HG02943 (cell line): ENCODE results near the gene ATG2B.
"Not testable (repeated sequence)": the region's sequence is repeated elsewhere in the genome, so short reads cannot be mapped to it uniquely, and the experiment has no call there.

Experiments
- ATAC-seq: cut with Tn5 transposase; IDR thresholded peaks from one replicate; pipeline ENCODE4 v1.9.1; 2021; ENCODE audit warnings: mild to moderate bottlenecking, low read depth, moderate library complexity; ENCODE audit not compliant: unreplicated experiment

ATG2B gene

DNA sequence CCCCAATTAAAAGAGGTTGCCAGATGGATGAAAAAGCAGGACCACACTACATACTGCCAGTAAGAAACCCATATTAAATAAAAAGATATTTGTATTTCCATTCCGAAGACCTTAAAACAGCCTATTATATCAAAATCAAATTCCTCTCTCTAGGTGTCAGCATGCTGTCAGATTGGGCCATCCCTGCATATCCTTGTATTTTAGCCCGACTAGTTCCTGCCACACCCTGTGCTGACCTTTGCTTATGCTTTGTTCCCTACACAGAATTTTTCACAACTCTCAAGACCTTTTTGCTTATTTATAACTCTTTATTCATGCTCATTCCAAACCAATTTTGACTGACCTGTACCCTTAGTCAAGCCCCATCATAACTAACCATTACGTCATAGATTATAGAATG, 13.0 kb upstream of the ATG2B start:
- ATAC-seq: no peak

DNA sequence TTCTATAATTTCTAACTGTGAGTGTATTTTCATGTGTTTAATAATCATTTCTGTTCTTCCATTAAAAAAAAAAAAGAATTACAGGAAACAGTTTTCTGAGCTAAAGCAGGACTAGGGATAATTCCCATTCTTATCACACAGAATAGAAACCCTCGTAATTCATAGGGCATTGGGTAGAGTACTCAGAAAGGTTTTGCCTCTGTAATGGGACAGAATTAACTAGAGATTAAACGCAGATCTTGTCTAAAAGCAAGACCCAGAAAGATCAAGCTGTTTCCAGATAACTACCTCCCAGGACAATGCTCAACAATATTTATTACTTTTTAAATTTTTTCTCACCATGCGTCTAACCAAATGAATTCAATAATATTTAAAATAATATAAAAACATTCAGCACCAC, 10.4 kb upstream of the ATG2B start:
- no peak for ATAC-seq

DNA sequence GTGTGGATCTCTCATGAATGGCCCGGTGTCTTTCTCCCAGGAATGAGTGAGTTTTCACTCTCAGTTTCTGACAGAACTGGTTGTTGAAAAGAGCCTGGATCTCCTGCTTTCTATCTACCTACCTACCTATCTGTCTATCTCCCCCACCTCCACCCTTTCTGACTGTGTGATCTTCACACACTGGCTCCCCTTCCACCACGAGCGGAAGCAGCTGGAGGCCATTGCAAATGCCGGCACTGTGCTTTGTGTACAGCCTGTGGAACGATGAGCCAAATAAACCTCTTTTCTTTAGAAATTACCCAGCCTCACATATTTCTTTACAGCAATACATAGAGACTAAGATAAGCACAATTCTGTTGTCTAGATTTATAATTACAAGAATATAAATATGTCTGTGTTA, 7.4 kb upstream of the ATG2B start:
- no peak for ATAC-seq

DNA sequence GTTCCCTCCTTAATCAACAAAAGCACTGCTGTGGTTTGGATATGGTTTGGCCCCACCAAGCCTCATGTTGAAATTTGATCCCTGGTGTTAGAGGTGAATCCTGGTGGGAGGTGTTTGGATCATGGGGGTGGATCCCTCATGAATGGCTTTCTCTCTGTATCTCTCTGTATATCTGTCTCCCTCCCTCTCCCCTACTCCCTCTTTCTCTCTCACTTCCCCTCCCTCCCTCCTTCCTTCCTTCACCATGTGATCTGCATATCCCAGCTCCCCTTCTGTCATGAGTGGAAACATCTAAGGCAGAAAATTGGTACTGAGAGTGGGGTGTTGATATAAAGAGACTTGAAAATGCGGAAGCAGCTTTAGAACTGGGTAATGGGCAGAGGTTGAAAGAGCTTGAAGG, 5.4 kb upstream of the ATG2B start:
- no peak for ATAC-seq

DNA sequence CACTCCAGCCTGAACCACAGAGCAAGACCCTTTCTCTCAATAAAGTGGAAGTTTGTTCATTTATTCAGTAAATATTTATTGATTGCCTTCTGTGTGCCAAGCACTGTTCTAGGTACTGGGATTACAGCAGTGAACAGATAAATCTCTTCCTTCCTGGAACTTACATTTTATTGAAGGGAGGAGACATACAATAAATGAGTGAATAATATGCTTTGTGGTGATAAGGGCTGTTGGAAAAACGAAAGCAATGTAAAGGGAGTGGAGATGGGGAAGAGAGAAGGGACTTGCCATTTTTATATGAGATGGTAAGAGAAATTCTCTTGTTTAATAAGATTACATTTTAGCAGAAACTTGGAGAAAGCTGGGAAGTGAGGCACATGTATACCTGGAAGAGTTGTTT, 1.8 kb upstream of the ATG2B start:
- no peak for ATAC-seq

DNA sequence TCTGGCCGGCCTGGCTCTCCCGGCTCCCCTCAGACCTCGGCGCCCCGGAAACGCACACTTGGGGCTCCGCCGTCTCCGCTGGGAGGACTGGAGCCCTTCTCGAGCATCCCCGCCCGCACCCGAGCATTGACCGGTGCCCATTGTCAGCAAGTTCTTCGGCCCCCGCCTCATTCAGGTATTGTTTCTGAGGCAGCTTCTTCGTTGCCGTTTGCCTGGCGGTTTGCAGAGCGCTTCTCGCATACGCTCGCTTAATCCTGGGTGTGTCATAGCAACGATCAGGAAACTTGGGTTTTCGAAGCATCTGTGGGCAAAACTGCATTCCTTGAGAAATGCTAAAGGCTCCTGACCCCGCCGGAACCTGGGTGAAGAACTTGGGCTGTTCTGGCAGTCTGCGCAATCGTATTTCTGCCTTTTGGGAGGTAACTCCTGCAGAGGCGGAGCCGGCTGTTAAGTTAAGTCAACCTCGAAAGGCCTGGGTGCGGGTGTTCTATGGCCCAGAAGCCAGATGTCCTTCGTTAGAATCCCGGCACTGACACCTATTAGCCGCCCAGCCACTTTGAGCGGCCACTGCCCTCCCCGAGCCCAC, 703 bp upstream of the ATG2B start:
- peak; percentile 31 for ATAC-seq

DNA sequence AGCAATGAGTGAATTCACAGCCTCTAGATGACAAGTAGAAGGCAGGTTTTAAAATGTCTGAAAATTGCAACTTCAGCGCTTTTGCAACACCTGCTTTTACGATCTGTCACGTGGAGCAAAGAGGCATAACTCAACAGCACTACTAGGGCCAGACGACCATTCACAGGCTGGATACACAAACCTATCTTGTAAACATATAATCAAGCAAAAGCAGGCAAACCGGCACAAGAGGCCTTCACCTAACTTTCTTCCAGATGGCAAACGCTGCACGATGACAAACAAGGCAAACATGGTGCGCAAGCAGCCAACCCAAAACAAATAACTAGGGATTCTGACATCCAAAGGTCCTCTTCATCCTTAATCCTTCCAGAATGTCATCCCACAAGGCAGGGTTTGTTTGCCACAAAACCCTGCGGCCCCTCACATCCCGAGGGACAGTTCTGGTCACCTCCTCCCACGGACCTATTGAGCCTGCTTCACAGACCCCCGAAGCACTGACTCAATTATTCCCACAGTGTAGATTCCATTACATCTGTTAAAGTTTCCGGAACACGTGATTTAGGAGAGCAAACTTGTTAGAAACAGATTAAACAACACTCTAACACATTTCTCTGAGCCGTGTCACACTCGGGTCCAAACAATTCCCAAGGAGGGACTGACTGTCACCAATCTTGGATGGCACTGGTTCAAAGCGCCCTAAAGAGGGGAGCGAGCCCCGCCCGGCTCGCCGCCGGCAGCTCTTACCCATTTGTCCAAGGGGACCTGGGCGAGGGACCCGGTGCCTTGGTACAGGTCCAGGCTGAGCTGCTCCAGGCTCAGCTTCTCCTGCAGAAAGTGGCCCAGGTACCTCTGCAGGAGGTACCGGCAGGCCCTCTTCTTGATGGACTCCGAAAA, 823 bp downstream of the ATG2B start:
- ATAC-seq: peak; percentile 21

DNA sequence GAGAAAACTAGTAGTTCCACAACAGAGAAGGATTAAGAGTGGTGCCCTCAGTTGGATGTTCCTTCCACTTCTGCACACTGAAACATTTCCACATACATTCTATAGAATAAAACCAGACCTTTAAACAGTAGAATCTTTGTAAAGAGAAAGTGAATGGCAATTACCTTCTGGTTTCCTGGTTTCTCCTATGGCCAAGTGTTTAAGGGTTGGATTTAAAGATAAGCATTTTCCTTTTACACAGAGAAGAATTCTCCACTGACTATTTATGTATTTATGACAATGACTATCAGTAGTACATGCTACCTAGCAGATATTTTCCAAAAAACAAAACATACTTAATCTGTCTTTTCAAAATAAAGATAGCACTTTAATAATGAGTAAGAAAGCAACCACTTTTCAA, 3.2 kb downstream of the ATG2B start:
- no peak for ATAC-seq

DNA sequence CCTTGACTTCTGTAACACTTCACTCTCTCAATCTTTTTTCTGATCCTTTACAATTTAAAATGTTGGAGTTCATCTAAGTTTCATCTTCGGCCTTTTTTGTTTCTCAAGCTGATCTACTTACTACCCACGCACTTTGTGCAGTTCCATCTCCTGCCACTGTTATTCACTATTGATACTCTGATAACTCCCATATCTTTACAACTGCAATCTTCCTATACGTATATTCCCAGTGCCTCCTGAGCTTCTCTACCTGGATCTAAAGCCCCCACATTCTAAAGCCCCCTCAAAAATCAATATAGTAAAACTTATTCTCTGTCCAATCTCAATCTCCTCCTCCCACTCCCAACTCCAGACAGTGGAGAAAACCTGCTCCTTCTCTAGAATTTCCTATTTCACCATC, 5.9 kb downstream of the ATG2B start:
- no peak for ATAC-seq

DNA sequence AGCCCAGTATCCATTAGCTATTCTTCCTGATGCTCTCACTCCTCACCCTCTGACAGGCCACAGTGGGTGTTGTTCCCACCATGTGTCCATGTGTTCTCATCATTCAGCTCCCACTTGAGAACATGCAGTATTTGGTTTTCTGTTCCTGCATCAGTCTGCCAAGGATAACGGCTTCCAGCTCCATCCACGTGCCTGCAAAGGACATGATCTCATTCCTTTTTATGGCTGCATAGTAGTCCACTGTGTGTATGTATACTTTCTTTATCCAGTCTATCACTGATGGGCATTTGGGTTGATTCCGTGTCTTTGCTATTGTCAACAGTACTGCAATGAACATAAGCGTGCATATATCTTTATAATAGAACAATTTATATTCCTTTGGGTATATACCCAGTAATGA, 8.9 kb downstream of the ATG2B start:
- ATAC-seq: no peak

DNA sequence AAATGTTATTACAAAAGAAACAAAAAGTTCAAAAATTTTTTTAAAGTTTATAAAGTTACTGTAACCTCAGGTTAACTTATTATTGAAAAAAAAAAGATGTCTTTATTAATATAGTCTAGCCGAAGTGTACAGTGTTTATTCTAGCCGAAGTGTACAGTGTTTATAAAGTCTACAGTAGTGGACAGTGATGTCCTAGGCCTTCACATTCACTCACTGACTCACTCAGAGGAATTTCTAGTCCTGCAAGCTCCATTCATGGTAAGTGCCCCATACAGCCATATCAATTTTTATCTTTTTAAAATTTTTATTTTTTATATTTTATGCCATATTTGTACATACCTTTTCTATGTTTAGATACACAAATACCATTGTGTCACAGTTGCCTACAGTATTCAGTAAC, 10.4 kb downstream of the ATG2B start:
- no peak for ATAC-seq

DNA sequence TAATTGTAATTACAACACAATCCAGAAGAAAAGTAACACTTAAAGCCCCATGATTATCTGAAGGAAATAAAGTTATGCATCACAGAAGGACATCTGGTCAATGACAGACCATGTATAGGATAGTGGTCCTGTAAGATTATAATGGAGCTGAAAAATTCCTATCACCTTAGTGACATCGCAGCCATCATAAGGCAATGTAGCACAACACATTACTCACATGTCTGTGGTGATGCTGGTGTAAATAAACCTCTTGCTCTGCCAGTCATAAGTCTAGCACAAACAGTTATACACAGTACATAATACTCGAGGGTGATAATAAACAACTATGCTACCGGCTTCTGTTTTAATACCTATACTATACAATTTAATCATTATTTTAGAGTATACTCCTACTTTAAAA, 11.2 kb downstream of the ATG2B start:
- ATAC-seq: no peak

DNA sequence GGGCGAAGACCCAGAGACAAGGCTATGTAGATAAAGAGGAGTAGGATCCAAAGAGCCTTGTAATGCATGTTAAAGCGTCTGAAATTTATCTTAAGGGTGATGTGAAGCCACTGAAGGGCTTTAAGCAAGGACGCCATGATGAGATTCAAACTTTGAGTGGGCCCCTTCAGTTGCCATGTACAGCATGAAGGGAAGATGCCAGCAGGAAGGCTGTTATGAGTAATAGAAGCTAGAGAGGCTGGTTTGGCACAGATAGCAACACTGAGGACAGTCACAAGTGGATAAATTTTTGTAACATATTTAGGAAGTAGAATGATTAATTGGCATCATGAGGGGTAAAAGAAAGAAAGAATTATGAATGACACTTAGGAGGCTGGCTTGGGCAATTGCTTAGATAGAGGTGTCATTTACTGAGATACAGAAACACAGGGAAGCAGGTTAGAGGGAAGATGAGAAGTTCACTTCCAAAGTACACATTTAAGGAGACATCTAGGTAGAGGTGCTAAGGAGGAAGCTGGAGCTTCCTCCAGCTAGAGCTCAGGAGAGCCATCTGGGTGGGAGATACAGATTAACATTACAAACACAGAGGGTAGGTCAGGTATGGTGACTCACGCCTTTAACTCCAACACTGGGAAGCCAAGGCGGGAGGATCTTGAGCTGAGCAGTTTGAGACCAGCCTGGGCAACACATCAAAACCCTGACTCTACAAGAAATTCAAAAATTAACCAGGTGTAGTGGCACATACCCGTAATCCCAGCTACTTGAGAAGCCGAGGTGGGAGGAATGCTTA, 13.7 kb downstream of the ATG2B start:
- ATAC-seq: no peak

DNA sequence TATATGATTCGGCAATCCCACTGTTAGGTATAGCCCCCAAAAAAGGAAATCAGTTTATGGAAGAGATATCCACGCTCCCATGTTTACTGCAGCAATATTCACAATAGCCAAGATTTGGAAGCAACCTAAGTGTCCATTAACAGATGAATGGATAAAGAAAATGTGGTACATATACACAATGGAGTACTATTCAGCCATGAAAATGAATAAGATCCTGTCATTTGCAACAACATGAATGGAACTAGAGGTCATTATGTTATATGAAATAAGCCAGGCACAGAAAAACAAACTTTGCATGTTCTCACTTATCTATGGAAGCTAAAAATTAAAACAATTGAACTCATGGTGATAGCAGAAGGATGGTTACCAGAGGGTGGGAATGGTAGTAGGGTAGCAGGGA, 15.2 kb downstream of the ATG2B start:
- ATAC-seq: not testable (repeated sequence)

DNA sequence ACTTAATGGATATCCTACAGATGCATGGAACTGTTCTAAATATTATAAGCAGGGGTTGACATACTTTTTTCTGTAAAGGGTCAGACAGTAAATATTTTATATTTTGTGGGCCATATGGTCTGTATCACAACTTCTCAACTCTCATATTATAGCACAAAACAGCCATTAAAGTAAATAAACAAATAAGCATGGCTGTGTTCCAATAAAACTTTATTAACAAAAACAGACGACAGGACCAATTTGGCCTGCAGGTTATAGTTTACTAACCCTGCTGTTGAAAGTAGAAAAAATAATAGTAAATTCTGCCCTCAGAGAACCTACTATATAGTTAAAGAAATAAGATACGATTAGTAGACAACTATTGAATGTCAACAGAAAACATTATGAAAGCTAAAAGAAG, 17.5 kb downstream of the ATG2B start:
- no peak for ATAC-seq

DNA sequence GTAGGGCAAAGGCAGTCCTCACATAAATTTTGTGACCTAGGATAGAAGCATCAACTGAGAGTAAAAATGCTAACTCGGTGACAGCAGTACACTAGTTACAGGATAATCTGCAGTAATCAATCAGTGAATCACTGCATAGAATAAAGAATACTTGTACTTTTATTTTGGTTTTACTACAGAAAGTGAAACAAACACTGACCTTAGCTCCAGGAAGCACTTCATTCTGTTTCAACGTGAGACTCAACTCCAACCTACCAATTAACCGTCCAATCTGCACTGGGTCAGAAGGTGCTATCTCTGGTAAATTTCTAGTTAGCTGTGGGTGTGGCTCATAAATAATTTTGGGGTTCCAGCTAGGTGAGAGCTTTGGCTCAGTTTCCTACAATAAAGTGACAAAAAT, 21.8 kb downstream of the ATG2B start:
- ATAC-seq: no peak

DNA sequence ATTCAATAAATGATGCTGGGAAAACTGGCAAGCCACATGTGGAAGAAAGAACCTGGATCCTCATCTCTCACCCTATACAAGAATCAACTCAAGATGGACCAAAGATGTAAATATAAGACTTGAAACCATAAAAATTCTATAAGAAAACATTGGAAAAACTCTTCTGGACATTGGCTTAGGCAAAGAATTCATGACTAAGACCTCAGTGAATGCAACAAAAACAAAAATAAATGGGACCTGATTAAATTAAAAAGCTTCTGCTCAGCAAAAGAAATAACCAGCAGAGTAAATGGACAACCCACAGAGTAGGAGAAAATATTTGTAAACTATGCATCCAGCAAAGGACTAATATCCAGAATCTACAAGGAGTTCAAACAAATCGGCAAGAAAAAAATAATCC, 24.6 kb downstream of the ATG2B start:
- ATAC-seq: no peak

DNA sequence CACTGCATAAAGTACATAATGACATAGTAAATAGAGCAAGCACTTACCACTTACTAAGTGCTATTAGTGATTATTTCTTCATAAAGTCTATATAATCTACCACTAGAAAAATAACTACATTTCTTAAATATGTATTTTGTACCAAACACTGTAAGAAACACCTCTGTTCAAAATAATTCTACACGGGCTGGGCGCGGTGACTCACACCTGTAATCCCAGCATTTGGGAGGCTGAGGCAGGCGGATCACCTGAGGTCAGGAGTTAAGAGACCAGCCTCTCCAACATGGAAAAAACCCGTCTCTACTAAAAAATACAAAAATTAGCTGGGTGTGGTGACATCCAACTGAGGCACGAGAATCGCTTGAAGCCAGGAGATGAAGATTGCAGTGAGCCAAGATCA, 38.9 kb downstream of the ATG2B start:
- ATAC-seq: no peak

DNA sequence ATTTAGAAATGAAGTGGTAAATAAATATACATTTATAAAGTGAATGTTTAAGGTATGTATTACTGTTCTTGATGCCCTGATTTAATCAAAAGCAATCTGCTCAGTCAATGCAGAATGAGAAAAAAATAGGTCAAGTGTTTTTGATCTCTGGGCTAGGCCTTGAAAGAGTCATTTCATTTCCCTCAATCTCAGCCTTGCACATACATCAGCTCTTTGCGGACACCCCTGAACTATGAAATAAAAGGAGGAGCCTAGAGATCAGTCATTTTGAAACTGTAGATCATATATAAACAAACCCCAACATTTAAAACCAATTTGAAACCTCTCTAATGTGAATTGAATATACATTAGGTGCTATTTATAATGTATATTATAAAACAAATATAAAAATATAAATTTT, 42.5 kb downstream of the ATG2B start:
- ATAC-seq: no peak

DNA sequence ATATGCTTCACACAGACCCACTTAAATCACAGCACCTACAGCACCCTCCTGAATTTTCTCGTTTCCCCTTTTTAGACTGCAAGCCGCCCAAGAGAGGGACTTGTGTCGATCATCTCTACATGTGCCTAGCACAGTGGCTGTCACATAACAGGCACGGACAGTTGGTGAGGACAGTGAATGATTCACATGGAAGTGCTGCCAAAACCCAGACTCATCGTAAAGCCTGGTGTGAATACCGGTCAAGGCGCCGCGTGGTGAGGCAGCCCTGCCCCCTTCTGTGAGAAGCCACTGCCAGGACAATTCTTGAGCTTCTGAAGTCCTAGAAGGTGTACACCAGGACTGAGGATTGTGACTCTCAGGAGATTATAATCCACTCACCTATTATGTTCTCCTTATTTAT, 44.3 kb downstream of the ATG2B start:
- no peak for ATAC-seq

DNA sequence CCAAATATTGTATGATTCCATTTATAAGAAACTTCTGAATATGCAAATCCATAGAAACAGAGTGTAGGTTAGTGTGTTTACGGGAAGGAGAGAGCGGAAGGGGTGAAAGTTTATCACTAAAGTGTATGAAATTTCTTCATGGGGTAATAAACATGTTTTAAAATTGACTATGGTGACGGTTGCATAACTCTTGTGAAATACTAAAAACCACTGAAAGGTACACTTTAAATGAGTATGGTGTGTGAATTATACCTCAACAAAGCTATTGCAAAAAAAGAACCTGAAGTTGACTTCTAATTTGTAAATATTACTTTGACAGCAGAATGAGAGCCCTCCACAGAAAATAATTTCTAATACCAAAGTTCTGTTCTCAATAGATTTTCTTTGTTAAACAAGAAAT, 47.1 kb downstream of the ATG2B start:
- ATAC-seq: no peak

DNA sequence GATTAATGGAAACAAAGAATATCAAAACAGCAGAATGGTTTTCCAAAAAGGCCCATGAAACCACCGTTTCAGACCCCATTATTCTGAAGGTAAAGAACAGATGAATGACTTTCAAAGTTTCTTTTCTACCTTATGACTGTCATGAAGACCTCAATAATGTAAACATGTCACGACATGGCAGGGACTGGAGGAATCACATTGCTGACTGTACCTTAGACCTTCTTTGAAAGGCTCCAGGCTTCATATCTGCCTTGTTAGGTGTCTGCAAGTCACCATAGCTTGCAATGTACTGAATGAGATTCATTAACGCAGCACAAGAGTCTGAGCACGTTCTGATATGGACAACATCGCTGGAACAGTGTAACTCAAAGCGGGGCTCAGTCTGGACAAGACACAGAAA, 52.2 kb downstream of the ATG2B start:
- no peak for ATAC-seq
